SK-MEL-5 (cell line): ENCODE measurements around the gene RRP1B. TPM values are rescaled to one million over a fixed set of nuclear protein-coding genes. Genes with fewer than 3 reads are reported as not detected.

Source experiments
- small RNA-seq, 2 experiments: library from RNA; depleted of rRNA; stranded (forward); fragments of <200 nt; gene quantifications; one replicate each; pipeline ENCODE3, GENCODE V24; 2014
- total RNA-seq: library from RNA; depleted of rRNA; stranded (reverse); fragments of >200 nt; shearing (Covaris generic); gene quantifications from 2 replicates; pipeline ENCODE4 v1.2.3, GENCODE V29; 2014; rRNA removed

Gene RRP1B
- total RNA-seq, 1 experiment from 2014 or later: 22.9 TPM

Small RNAs within 50 kb of the gene (small RNA-seq; reads per million reads assigned to genes)
- gene MIR6070: 0 reads per million in 2 experiments

Other genes starting within 250 kb of the RRP1B start
- gene SIK1, start 232.4 kb upstream of the RRP1B start, total RNA-seq: 2.3 and 3.2 TPM in 2 replicates
- gene HSF2BP, start 72 bp upstream of the RRP1B start, total RNA-seq: 0.40 and 0.77 TPM in 2 replicates
- gene PDXK, start 59.6 kb downstream of the RRP1B start, total RNA-seq: 63.5 and 69.9 TPM in 2 replicates
- gene CSTB, start 116.7 kb downstream of the RRP1B start, total RNA-seq: 48.2 and 50.4 TPM in 2 replicates
- 23.1 and 25.7 TPM in 2 replicates for gene RRP1, start 130.0 kb downstream of the RRP1B start, total RNA-seq
- gene AGPAT3, start 205.7 kb downstream of the RRP1B start, total RNA-seq: 22.0 and 22.5 TPM in 2 replicates